NCI-H748 treated with DMSO at 0.1 percent for 48 hours (cell line): Measurements from ENCODE around the gene KCNJ15.
A peak's percentile ranks its signal among the peaks of the same experiment; 100 is the strongest.
"Not testable (repeated sequence)": the region's sequence is repeated elsewhere in the genome, so short reads cannot be mapped to it uniquely, and the experiment has no call there.

ENCODE experiments used
- DNase-seq: peaks from one replicate; lab custom pipeline; 2025; lab: John Stamatoyannopoulos, UW

Gene KCNJ15

GRCh38 chr21:38256599-38257302 is at the start of gene KCNJ15:
Gene KCNJ15 (plus strand): TSS chr21:38256991. CDS start chr21:38299262, 42,271 bp downstream.
- DNase-seq: no peak

DNA sequence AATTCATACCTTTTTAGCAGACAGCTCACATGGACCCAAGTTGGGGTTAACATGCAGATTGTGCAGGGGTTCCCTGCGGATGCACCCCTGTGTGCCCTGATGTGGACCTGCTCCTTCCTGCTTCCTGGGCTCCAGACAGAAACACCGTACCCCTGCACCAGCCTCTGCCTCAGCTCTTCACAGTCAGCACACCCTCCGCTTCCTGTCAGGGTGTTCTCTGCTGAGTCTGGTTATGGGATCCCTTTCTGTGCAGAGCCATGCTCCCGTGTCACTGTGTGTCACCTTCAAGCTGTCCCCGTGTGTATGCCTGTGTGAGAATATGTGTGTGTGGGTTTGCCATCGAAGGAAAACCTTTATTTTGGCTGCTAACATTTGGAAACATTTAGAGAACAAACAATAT is 48.7 kb upstream of the KCNJ15 start:
- DNase-seq: no peak

DNA sequence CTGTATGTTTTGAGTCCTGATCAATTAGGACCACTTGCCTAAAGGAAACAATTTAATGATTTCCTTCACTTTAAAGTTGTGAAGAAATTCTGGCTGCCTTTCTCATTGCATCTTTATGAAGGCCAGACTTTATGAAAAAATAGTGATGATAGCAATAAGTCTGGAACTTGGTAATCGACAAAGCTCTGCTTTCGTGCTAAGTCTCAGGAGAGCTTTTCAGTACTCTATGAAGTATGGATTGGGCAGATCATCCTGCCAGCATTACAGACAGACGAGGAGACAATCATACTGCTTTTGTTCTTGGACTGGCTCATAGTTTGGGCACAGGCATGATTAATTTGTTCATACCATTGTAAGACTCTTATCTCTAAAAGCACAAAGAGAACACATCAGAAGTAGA is 45.5 kb upstream of the KCNJ15 start:
- no peak for DNase-seq

DNA sequence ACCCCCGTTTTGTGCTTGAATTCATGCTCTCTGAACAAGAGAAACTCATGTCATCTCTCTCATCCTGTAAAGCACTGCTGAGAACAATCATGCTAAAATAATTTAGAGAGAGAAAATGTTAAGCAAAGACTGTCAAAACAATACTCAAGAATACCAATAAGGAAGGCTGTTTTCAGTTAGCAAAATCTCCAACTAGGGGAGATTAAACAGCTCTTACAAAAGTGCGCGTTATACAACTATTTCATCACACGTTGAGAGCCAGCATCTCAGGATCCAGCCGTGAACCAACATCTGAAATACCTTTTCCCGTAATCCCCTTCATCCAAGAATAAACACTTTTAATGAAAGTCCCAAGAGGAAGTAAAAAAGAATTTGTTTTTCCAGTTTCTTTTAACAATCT is 44.1 kb upstream of the KCNJ15 start:
- no peak for DNase-seq

- DNase-seq: peak; percentile 74
Measured at GRCh38 chr21:38219049-38219628, 37.7 kb upstream of the KCNJ15 start.

GRCh38 chr21:38220270-38220737 is 36.5 kb upstream of the KCNJ15 start:
- no peak for DNase-seq

DNA sequence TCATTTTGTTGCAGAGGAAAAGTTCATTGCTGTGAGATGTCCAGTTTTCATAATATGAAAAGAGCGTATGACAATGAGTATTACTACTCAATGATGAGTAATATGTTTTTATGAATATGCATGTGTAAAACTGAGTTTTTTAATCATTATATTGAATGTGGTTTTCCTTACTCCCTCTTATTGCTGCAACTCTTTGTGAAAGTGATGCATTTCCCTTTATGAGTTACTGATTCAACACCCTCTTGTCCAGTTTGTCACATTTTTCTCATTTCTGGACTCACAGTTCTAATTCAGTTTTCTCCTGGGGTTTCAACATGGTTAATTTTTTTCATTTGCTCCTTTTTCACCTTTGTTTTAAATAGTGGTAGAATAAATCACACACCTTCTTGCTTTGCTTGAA is 35.2 kb upstream of the KCNJ15 start:
- no peak for DNase-seq

GRCh38 chr21:38223893-38224540 is 32.8 kb upstream of the KCNJ15 start:
- no peak for DNase-seq

DNA sequence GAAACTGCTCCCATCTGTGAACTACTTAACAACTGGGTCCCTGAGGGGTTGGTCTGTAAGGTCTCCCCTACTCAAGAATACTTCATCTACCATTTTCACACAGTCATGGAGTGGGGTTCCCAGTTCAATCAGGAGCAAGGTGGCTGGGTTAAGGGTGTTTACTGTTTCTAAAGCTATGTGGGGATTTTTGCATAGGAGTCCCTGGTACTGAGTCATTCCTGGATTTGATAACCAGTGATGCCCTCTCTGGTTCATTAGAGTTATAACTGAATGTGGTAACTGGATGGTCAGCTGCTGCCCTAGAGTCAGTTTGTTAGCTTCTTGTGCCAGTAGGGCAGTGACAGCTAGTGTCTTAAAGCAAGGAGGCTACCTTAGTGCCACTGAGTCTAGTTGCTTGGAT is 29.4 kb upstream of the KCNJ15 start:
- no peak for DNase-seq

DNA sequence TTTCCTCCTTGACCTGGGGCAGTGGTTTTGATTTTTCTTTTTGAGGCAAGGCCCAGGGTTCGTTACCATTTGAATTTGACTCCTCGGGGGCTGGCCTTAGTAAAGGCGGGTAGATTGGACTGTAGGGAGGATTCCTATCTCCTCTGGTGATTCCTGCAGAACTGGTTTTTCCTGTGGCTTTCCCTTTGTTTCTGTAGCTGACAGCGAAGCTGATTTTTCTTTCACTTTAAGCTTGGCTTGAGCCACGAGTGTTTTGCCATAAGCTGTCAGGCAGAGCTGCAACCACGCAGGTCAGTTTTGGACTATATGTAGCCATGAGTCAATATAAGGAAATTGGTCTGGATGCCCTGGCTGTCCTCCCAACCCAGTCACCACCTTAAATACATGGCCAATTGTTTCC is 28.7 kb upstream of the KCNJ15 start:
- peak; percentile 25 for DNase-seq

DNA sequence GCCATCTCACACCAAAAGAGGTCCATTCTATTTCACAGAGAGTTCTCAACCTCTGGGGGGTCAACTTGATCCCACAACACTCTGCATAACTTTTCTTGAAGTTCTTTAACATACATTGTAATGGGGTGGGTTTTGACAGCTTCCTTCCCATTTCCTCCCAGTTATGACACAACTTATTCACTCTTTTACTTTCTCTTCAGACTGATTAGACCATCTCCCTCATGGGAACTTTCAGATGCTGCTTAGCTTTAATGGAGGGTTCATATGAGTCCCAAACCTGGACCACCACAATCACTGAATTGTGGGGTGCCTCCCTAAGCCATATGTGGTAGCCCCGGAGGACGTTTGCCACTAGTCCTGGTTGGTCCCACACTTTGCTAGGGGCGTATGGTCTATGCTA is 28.3 kb upstream of the KCNJ15 start:
- DNase-seq: no peak

DNA sequence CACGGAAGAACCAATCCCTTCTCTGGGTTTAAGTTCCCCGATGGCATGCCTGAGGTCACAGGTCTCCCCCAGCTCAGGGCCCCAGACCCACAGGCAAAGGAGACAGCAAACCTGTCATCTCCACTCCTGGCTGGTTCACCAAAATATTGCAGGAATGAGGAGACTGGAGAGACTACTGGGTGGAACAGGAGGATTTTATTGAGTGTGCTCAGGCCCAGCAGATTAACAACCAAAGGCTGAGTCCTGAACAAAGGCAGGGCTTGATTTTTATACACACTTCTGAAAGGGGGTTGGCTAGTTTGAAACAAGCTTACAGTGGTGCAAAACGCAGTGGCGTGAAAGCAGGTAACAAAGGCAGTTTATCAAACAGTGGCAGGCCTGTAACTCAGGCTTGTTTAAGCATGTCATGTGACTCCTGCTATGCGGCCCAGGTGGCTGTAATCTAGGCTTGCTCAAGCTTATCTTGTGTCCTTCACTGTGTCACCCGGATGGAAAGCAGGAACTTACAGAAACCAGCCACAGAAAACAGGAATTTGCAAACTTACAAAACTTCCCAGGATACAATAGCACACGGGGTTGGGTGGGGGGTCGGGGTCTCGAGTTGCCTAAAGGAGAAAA is 27.4 kb upstream of the KCNJ15 start:
- DNase-seq: no peak

- no peak for DNase-seq
Measured at GRCh38 chr21:38234395-38235142, 22.2 kb upstream of the KCNJ15 start.

DNA sequence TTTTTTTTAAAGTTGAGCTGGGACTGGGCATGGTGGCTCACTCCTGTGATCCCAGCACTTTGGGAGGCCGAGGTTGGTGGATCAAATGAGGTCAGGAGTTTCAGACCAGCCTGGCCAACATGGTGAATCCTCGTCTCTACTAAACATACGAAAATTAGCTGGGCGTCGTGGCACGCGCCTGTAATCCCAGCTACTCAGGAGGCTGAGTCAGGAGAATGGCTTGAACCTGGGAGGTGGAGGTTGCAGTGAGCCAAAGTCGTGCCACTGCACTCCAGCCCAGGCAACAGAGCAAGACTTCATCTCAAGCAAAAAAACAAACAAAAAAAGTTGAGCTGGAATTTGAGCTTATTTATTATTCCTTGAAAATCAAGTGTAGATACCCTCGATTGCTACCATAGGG is 21.5 kb upstream of the KCNJ15 start:
- not testable (repeated sequence) for DNase-seq

DNA sequence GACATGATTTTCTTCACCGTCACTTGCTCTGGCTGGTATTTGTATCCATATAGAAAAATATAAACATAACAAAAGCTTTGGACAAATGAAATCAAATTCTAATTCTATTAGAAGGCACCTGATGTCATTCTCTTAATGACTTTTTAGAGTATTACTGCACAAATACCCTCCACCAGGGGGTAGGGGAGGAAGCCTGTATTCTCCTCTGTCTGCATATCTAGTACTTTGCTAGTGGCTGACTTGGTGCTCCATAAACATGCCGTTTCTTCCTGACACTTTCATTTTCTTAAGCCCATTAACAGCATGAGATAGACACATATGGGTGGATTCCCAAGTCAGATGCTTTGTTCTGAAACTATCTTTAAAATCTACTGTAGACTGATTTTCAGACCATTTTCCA is 20.6 kb upstream of the KCNJ15 start:
- DNase-seq: no peak

DNA sequence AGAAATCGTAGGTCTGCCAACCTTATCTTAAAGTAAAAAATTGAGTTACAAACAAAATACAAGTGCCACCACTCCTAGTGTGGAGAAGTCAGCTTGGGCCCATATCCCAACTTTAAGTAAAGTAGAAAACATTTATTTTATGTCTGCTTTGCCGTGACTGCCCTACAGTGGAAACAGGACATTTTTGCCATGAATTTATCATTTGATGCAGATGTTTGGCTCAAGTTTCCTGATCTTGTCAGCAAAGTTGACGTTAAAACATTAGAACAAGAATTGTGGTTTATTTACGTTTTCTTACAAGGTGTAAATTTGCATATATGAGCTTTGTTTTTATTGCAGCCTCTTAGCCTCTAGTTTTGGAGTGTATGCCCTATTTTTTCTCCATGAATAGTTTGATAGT is 17.1 kb upstream of the KCNJ15 start:
- no peak for DNase-seq

- DNase-seq: no peak
Measured at GRCh38 chr21:38240129-38240528, 16.7 kb upstream of the KCNJ15 start.

DNA sequence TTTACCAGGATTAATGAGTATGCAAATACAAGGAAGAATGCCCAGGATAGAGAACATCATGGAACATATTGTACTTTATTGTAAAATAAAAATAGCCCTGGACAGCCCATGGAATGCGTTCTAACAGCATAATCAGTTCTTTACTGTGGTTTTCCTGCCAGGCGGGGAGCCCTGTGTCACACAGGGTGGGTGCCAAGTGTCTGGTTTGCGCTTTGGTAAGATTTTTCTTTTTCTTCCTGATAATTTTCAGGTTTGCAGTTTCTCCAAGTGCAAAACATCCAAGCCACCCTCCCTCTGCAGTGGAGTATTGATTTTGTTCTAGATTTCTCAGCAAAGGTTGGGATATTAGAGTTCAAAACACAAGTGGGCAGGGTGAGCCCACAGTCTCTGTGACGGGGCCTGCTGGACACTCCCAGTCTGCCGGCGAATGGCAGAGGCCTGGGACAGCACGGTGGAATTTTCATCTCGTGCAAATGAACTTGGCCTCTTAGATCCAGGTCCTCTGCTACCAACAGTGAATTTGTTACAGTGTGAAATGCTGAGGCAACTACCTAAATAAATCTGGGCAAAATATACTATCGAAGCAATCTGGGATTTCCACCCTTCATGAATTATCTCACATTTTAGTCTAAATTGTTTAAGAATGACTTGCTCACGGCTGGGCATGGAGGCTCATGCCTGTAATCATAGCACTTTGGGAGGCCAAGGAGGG is 15.6 kb upstream of the KCNJ15 start:
- no peak for DNase-seq

- DNase-seq: no peak
Measured at GRCh38 chr21:38242061-38242460, 14.7 kb upstream of the KCNJ15 start.

DNA sequence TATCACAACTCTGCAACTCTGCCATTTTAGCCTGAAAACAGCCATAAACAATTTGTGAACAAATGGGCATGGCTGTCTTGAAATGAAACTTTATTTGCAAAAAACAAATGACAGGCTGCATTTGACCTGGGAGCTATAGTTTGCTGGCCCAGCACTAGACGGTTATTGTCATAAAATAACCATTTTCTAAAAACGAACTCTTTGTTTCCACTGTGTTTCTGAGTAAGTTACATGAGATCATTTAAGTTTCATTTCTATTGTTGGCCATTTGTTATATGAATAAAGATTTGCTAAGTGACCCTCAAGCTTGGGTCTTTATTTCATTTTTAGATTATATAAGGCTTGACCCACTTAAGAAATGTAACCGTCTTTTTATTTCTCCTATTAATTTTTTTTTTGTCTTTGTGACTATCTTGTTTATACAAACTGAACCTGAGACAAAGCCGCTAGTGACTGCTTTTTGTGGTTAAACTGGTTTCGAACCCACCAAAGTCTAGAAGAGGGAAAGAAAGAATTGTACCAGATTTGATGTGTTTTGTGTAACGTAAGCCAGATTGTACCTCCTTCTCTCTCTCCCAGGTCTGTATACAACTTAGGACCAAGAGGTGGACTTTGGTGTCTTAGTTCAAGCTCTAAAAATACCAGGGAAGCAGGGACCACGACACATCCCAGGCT is 12.9 kb upstream of the KCNJ15 start:
- DNase-seq: no peak

- DNase-seq: no peak
Measured at GRCh38 chr21:38244407-38244787, 12.4 kb upstream of the KCNJ15 start.
